H1 (cell line): Measurements from ENCODE around the gene FRS2. TPM values are rescaled to one million over a fixed set of nuclear protein-coding genes. Genes with fewer than 3 reads are reported as not detected.

ENCODE experiments used
- CTCF ChIA-PET: fragments of 300-600 bp; sonication (Branson Sonifier 250); formaldehyde crosslinking; loops from one replicate; lab custom pipeline; 2021; ENCODE audit not compliant: partially characterized antibody; lab: Charles Lee
- POLR2A ChIA-PET: fragments of 300-600 bp; sonication (Branson Sonifier 250); formaldehyde crosslinking; loops from one replicate; lab custom pipeline; 2021; ENCODE audit warnings: inconsistent platforms; ENCODE audit not compliant: partially characterized antibody; lab: Charles Lee
- DNase-seq, 2 experiments: peaks; one replicate each; pipeline versions ENCODE4 v3.0.0 to v3.0.0-alpha.2; 2010 to 2022; ENCODE audit warnings: low spot score in 2 of 2, low read depth in 1 of 2, mixed read lengths in 1 of 2
- FAIRE-seq: peaks from 2 replicates; lab custom pipeline; 2011; peaks lifted over from hg19 to GRCh38; lab: Jason Lieb, UNC
- H2AFZ ChIP-seq: 2 replicates; pipeline ENCODE4 v1.8.1; 2012; ENCODE audit warnings: low read length, inconsistent platforms
- H2AK5ac ChIP-seq: 2 replicates; pipeline ENCODE4 v1.6.1; 2013; ENCODE audit warnings: low read depth, low read length
- H2BK120ac ChIP-seq: replicated peaks from 2 replicates; pipeline ENCODE3; 2013; ENCODE audit warnings: low read depth, low read length, inconsistent platforms
- H2BK12ac ChIP-seq: 2 replicates; pipeline ENCODE4 v1.6.1; 2013; ENCODE audit warnings: low read depth, low read length
- H2BK15ac ChIP-seq: 2 replicates; pipeline ENCODE4 v1.6.1; 2013; ENCODE audit warnings: low read length
- H2BK20ac ChIP-seq: 2 replicates; pipeline ENCODE4 v1.6.1; 2013; ENCODE audit warnings: low read length
- H2BK5ac ChIP-seq: 2 replicates; pipeline ENCODE4 v1.6.1; 2013; ENCODE audit warnings: low read depth, low read length
- H3K14ac ChIP-seq: 2 replicates; pipeline ENCODE4 v1.6.1; 2013; ENCODE audit warnings: inconsistent platforms; ENCODE audit not compliant: insufficient read length
- H3K18ac ChIP-seq: 2 replicates; pipeline ENCODE4 v1.6.1; 2013; ENCODE audit warnings: low read length; ENCODE audit errors: extremely low read depth
- H3K23ac ChIP-seq: 2 replicates; pipeline ENCODE4 v1.6.1; 2013; ENCODE audit warnings: inconsistent platforms; ENCODE audit not compliant: insufficient read length
- H3K23me2 ChIP-seq: 2 replicates; pipeline ENCODE4 v1.6.1; 2013; ENCODE audit warnings: low read depth, low read length
- H3K27ac ChIP-seq: 2 replicates; pipeline ENCODE4 v1.6.1; 2011; ENCODE audit warnings: low read depth, low read length, inconsistent platforms
- H3K27me3 ChIP-seq, 4 experiments: replicated peaks in 1 of 4; 1 replicate in 1 of 4; 2 replicates in 3 of 4; pipeline versions ENCODE4 v1.6.1 to v1.8.1; 2011 to 2013; ENCODE audit warnings: low read length in 3 of 4, mild to moderate bottlenecking in 3 of 4, inconsistent platforms in 2 of 4, mixed read lengths in 2 of 4, moderate library complexity in 1 of 4; ENCODE audit not compliant: control insufficient read depth in 3 of 4, insufficient read depth in 3 of 4; ENCODE audit errors: extremely low read depth in 1 of 4
- H3K36me3 ChIP-seq, 4 experiments: 2 replicates each; pipeline versions ENCODE4 v1.6.1 to v1.8.1; 2011 to 2013; ENCODE audit warnings: mild to moderate bottlenecking in 4 of 4, low read length in 3 of 4, moderate library complexity in 2 of 4, control low read depth in 1 of 4, inconsistent platforms in 1 of 4; ENCODE audit not compliant: insufficient read depth in 4 of 4, control insufficient read depth in 2 of 4
- H3K4ac ChIP-seq: replicated peaks from 2 replicates; pipeline ENCODE3; 2013; ENCODE audit warnings: low read length, low read depth, mixed read lengths, inconsistent platforms; ENCODE audit not compliant: insufficient read length
- H3K4me1 ChIP-seq, 4 experiments: replicated peaks in 1 of 4; 1 replicate in 1 of 4; 2 replicates in 3 of 4; pipeline versions ENCODE4 v1.6.1 to v1.8.1; 2011 to 2013; ENCODE audit warnings: low read length in 3 of 4, inconsistent platforms in 2 of 4, mixed read lengths in 1 of 4; ENCODE audit not compliant: insufficient read depth in 4 of 4, control insufficient read depth in 3 of 4
- H3K4me2 ChIP-seq, 2 experiments: 2 replicates each; pipeline versions ENCODE4 v1.6.1 to v1.8.1; 2011 to 2013; ENCODE audit warnings: low read depth in 2 of 2, low read length in 2 of 2, control low read depth in 1 of 2, inconsistent platforms in 1 of 2, mild to moderate bottlenecking in 1 of 2; ENCODE audit not compliant: insufficient read depth in 1 of 2
- H3K4me3 ChIP-seq, 4 experiments: fragments of 200-600, 300-600 bp in 1 of 4; sonication (generic), shearing (Covaris generic), sonication (Bioruptor Twin) in 1 of 4; 2 replicates each; pipeline versions ENCODE4 v1.5.1 to v1.8.1; 2011 to 2016; ENCODE audit warnings: low read length in 4 of 4, low read depth in 3 of 4, control low read depth in 2 of 4, inconsistent platforms in 2 of 4, mild to moderate bottlenecking in 2 of 4, mixed read lengths in 1 of 4, moderate library complexity in 1 of 4; ENCODE audit not compliant: insufficient read depth in 2 of 4; ENCODE audit errors: extremely low read depth in 1 of 4
- H3K56ac ChIP-seq: replicated peaks from 2 replicates; pipeline ENCODE3; 2013; ENCODE audit warnings: low read depth, mild to moderate bottlenecking, mixed read lengths, low read length, inconsistent platforms; ENCODE audit not compliant: insufficient read length
- H3K79me1 ChIP-seq: 2 replicates; pipeline ENCODE4 v1.6.1; 2013; ENCODE audit warnings: low read depth, low read length, control low read depth
- H3K79me2 ChIP-seq, 2 experiments: 2 replicates each; pipeline versions ENCODE4 v1.6.1 to v1.8.1; 2012 to 2013; ENCODE audit warnings: low read length in 2 of 2, mild to moderate bottlenecking in 2 of 2, inconsistent platforms in 1 of 2; ENCODE audit not compliant: insufficient read depth in 2 of 2, control insufficient read depth in 1 of 2
- H3K9ac ChIP-seq, 4 experiments: replicated peaks in 1 of 4; 1 replicate in 1 of 4; 2 replicates in 3 of 4; pipeline versions ENCODE4 v1.6.1 to v1.8.1; 2011 to 2013; ENCODE audit warnings: low read depth in 3 of 4, low read length in 3 of 4, control low read depth in 2 of 4, mild to moderate bottlenecking in 2 of 4, moderate library complexity in 2 of 4, inconsistent platforms in 1 of 4; ENCODE audit errors: extremely low read depth in 1 of 4
- H3K9me3 ChIP-seq, 2 experiments: 2 replicates each; pipeline versions ENCODE4 v1.6.1 to v1.8.1; 2012 to 2013; ENCODE audit warnings: mild to moderate bottlenecking in 2 of 2, moderate library complexity in 2 of 2, control low read depth in 1 of 2, inconsistent platforms in 1 of 2, low read depth in 1 of 2, low read length in 1 of 2, mixed read lengths in 1 of 2; ENCODE audit not compliant: insufficient read depth in 2 of 2
- H4K20me1 ChIP-seq, 2 experiments: replicated peaks in 1 of 2; 2 replicates each; pipeline versions ENCODE3 to v1.8.1; 2011 to 2013; ENCODE audit warnings: inconsistent platforms in 2 of 2, low read length in 2 of 2, mild to moderate bottlenecking in 1 of 2; ENCODE audit not compliant: insufficient read depth in 2 of 2, control insufficient read depth in 1 of 2
- H4K5ac ChIP-seq: 2 replicates; pipeline ENCODE4 v1.6.1; 2013; ENCODE audit warnings: low read length, low read depth, mixed read lengths, inconsistent platforms; ENCODE audit not compliant: insufficient read length
- H4K8ac ChIP-seq: 2 replicates; pipeline ENCODE4 v1.8.0; 2013; ENCODE audit warnings: mild to moderate bottlenecking, moderate library complexity, low read length, inconsistent platforms; ENCODE audit not compliant: insufficient read depth; ENCODE audit errors: extremely low read depth
- H4K91ac ChIP-seq: replicated peaks from 2 replicates; pipeline ENCODE3; 2013; ENCODE audit warnings: low read length, mixed read lengths, inconsistent platforms; ENCODE audit not compliant: insufficient read length
- ATF2 ChIP-seq: IDR thresholded peaks from 2 replicates; pipeline ENCODE4 v1.6.1; 2012; ENCODE audit warnings: low read length, inconsistent platforms
- CHD1 ChIP-seq: IDR thresholded peaks from 2 replicates; pipeline ENCODE4 v1.6.1; 2012; ENCODE audit warnings: low read depth, low read length, improper control_type of control experiment
- KDM4A ChIP-seq: IDR thresholded peaks from one replicate; pipeline ENCODE4 v1.7.1; 2012; ENCODE audit warnings: low read depth, mild to moderate bottlenecking, moderate library complexity, low read length, inconsistent platforms; ENCODE audit not compliant: severe bottlenecking
- PHF8 ChIP-seq: fragments of 200-600 bp; sonication (generic); conservative IDR thresholded peaks from 2 replicates; pipeline ENCODE4 v1.7.1; 2012; ENCODE audit warnings: low read depth, mild to moderate bottlenecking, inconsistent platforms, low read length, moderate library complexity
- RNF2 ChIP-seq: fragments of 200-900, 300-1000 bp; sonication (generic); IDR thresholded peaks from 2 replicates; pipeline ENCODE4 v1.7.1; 2016; ENCODE audit warnings: borderline replicate concordance, low read depth, mild to moderate bottlenecking, antibody characterized with exemption, low read length; ENCODE audit not compliant: poor library complexity, severe bottlenecking; ENCODE audit errors: missing control alignments
- SP2 ChIP-seq: IDR thresholded peaks from 2 replicates; pipeline ENCODE4 v1.6.1; 2012; ENCODE audit warnings: mild to moderate bottlenecking, low read length, inconsistent platforms
- SUZ12 ChIP-seq: fragments of 200-600 bp; sonication (generic); IDR thresholded peaks from 2 replicates; pipeline ENCODE4 v1.6.1; 2012; ENCODE audit warnings: mild to moderate bottlenecking, inconsistent platforms, low read length, moderate library complexity, mixed read lengths
- TAF1 ChIP-seq: IDR thresholded peaks from 2 replicates; pipeline ENCODE4 v1.6.1; 2011; ENCODE audit warnings: mild to moderate bottlenecking, low read depth, low read length
- TCF12 ChIP-seq: IDR thresholded peaks from 2 replicates; pipeline ENCODE4 v1.6.1; 2011; ENCODE audit warnings: low read depth, mild to moderate bottlenecking, low read length
- USF2 ChIP-seq: IDR thresholded peaks from 2 replicates; pipeline ENCODE4 v1.6.1; 2011; ENCODE audit warnings: low read length, improper control_type of control experiment
- ZNF274 ChIP-seq: IDR thresholded peaks from 2 replicates; pipeline ENCODE4 v1.7.0; 2012; ENCODE audit warnings: low read length, borderline replicate concordance; ENCODE audit errors: extremely low read depth
- WGBS, 2 experiments: shearing (Covaris generic) in 1 of 2; methylation state at CpG; one replicate each; pipeline versions ENCODE4 v1.1.6 to v1.1.7; 2013 to 2015; ENCODE audit warnings: low lambda C conversion rate in 2 of 2, mixed read lengths in 2 of 2, inconsistent platforms in 1 of 2, low coverage in 1 of 2, missing lambda C conversion rate in 1 of 2; ENCODE audit not compliant: insufficient replicate concordance in 2 of 2, insufficient coverage in 1 of 2, insufficient read length in 1 of 2; ENCODE audit errors: extremely low coverage in 1 of 2, missing lambda C conversion rate in 1 of 2; 5-methylcytosine and 5-hydroxymethylcytosine counted together
- polyA plus RNA-seq, 7 experiments: library from polyadenylated mRNA; depleted of rRNA in 3 of 7; stranded (reverse) in 5 of 7; unstranded in 2 of 7; fragments of >200 nt in 5 of 7; fragments of 200-250 nt in 2 of 7; gene quantifications; 1 replicate in 5 of 7; 2 replicates in 1 of 7; 4 replicates in 1 of 7; pipeline versions ENCODE4 v1.2.1 to v1.2.3, GENCODE V29; 2011 to 2013; ENCODE audit warnings: missing spikeins in 2 of 7, mixed read lengths in 2 of 7
- total RNA-seq: library from RNA; stranded (reverse); fragmentation: NEBNext Ultra II Directional; extraction: Animal tissue kit (Norgen Biotek cat#: 25700); gene quantifications from 2 replicates; pipeline ENCODE4 v1.2.1, GENCODE V29; 2021

The FRS2 gene
- total and polyA plus RNA-seq, 2 of the 8 experiments (the other 6 are each of a cell fraction or from before 2014, with no cell fraction given), result 10.3 to 35.8 TPM

- H4K20me1 ChIP-seq, result peaks cover 0 to 5% of the 10 kb centered on the region in 2 experiments
- no peaks in the 10 kb centered on the region for H3K23me2 ChIP-seq
- no peak overlapping the region for H3K27ac ChIP-seq
- H3K4me1 ChIP-seq, result no peaks in the 10 kb centered on the region
- TF ChIP-seq PHF8 (no peak), RNF2 (no peak), TCF12 (no peak), TAF1 (no peak), ZNF274 (no peak), CHD1 (no peak), ATF2 (no peak), KDM4A (no peak), SP2 (no peak), SUZ12 (no peak), USF2 (no peak)
- H2BK20ac ChIP-seq, result no peak overlapping the region
- peaks cover 0 to 6% (median 2%) of the 10 kb centered on the region in 4 experiments; a peak in 3 of 8 replicates for H3K36me3 ChIP-seq
- H4K91ac ChIP-seq, result no peak overlapping the region
- H3K4me2 ChIP-seq, result no peak overlapping the region
- H4K8ac ChIP-seq, result no peak overlapping the region
- H4K5ac ChIP-seq, result no peak overlapping the region
- ChIA-PET POLR2A (interaction anchor here (0.8 to 1.6 kb wide), 3 partner anchors 10 to 13 kb away, joined by 3 to 7 read pairs (median 4); no protein-coding TSS in a partner anchor), CTCF (interaction anchor here (0.5 to 1.5 kb wide), 6 partner anchors 9 to 327 kb away, joined by 3 to 5 read pairs (median 4); no protein-coding TSS in a partner anchor)
- no peak for DNase-seq
- H3K18ac ChIP-seq, result no peak overlapping the region
- peaks cover 5 to 8% of the 10 kb centered on the region in 2 experiments for H3K9me3 ChIP-seq
- H2BK5ac ChIP-seq, result no peak overlapping the region
- H3K56ac ChIP-seq, result no peak overlapping the region
- H3K27me3 ChIP-seq, result no peaks in the 10 kb centered on the region
- H2BK12ac ChIP-seq, result no peak overlapping the region
- peaks cover 3 to 93% of the 10 kb centered on the region in 2 experiments; a peak in 3 of 4 replicates for H3K79me2 ChIP-seq
- H2AFZ ChIP-seq, result no peak overlapping the region
- 100% methylated on average over 1 of the region's 1 CpG; no CpG with 5 or more reads in 1 of the 2 experiments for WGBS, 2 experiments
- no peak overlapping the region for H2BK120ac ChIP-seq
- H2BK15ac ChIP-seq, result no peak overlapping the region
- H3K14ac ChIP-seq, result no peak overlapping the region
- no peak overlapping the region for H3K23ac ChIP-seq
- no peak overlapping the region for H3K9ac ChIP-seq
- no peak overlapping the region for H3K4ac ChIP-seq
- no peak overlapping the region for H3K4me3 ChIP-seq
- no peak overlapping the region for H2AK5ac ChIP-seq
- H3K79me1 ChIP-seq, result peaks cover 2% of the 10 kb centered on the region
- FAIRE-seq, result no peak
These were observed 13.5 kb downstream of the FRS2 start for GRCh38 chr12:69483700-69484099.
